NCI-H128 (cell line): ENCODE measurements around the gene KRTAP5-10.
"Not testable (repeated sequence)": the region's sequence is repeated elsewhere in the genome, so short reads cannot be mapped to it uniquely, and the experiment has no call there.

Experiments used
- DNase-seq: peaks from one replicate; lab custom pipeline; 2025; ENCODE audit not compliant: unreplicated experiment; lab: John Stamatoyannopoulos, UW

The KRTAP5-10 gene

DNA sequence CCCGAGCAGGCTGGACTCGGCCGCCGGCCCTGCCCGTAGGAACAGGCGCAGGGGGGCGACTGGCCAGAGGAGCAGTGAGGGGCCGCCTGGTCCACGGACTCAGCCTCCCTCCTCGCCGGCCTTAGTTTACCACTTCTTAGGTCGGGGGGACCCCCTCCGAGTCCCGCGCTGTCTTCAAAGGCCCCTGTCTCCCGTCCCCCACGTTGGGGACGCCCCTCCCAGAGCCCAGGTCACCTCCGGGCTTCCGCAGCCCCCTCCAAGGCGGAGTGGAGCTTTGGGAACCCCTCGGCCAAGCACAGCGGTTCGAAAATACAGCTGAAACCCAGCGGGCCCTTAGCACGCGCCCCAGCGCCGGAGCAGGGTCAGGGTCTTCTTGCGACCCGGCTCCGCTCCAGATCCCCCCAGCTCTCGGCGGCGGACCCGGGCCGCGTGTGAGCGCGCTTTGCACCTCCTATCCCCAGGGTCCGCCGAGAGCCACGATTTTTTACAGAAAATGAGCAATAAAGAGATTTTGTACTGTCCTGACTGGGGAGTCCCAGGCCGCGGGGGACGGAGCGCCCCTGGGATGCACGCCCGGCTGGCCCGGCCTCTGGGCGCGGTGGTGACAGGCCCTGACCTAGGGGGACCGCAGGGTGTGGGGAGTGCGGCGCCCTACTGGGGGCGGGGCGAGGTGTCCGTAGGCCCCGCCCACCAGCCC is 42.3 kb downstream of the KRTAP5-10 start:
- DNase-seq, result not testable (repeated sequence)

DNA sequence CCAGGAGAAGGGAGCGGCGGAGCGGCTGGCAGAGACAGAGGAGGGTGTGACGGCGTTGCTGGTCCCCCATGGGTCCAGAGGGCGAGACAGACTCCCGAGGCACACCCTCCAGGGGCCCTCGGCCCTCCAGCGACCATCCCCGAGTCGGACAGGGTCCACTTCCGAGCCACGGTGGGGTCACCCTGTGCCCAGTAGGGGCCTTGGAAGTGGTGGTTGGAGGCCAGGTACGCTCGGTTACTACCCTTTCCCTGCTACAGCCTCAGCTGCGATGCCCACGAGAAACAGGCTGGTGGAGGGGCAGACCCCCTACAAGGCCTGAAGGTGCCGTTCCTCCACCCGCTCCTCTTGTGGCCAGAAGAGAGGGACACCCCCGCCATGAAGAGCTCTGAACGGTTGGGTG is 42.9 kb downstream of the KRTAP5-10 start:
- not testable (repeated sequence) for DNase-seq

GRCh38 chr11:71611218-71611910 is 46.0 kb downstream of the KRTAP5-10 start:
- DNase-seq, result not testable (repeated sequence)

DNA sequence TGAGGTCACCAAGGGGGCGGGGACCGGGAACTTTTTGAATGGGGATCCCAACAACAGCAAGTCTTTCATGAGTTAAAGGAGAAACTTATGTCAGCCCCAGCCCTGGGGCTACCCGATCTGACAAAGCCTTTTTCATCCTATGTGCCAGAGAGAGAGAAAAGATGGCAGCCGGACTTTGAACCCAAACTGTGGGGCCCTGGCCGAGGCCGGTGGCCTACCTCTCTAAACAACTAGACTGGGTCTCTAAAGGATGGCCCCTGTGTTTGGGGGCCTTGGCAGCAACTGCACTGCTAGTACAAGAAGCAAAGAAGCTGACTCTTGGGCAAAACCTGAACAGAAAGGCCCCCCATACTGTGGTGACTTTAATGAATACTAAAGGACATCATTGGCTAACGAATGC is 48.6 kb downstream of the KRTAP5-10 start:
- not testable (repeated sequence) for DNase-seq

DNA sequence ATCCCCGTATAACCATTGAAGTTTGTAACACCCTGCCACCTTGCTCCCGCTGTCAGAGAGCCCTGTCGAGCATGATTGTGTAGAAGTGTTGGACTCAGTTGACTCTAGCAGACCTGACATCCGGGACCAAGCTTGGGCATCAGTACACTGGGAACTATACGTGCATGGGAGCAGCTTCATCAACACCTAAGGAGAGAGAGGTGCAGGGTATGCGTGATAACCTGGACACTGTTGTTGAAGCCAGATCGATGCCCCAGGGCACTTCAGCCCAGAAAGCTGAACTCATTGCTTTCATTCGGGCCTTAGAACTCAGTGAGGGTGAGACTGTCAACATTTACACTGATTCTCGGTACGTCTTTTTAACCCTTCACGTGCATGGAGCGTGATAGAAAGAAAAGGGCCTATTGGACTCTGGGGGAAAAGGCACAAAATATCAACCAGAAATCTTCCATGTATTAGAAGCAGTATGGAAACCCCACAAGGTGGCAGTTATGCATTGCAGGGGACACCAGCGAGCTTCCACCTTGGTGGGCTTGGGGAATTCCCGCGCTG is 49.1 kb downstream of the KRTAP5-10 start:
- DNase-seq, result not testable (repeated sequence)

GRCh38 chr11:71615003-71615402 is 49.6 kb downstream of the KRTAP5-10 start:
- not testable (repeated sequence) for DNase-seq
